Loucy (cell line): ENCODE results near the gene CDV3.

Source experiments
- H2AFZ ChIP-seq: fragments of 200-600 bp; sonication (generic); 2 replicates; pipeline ENCODE4 v1.6.0; 2016; ENCODE audit warnings: antibody characterized with exemption, mild to moderate bottlenecking, low read length, moderate library complexity
- H3F3A ChIP-seq: fragments of 200-600 bp; 2 replicates; pipeline ENCODE4 v1.6.0; 2016; ENCODE audit warnings: antibody characterized with exemption, low read depth, mild to moderate bottlenecking
- H3K27me3 ChIP-seq: fragments of 200-600 bp; sonication (generic); 2 replicates; pipeline ENCODE4 v1.6.1; 2014; ENCODE audit warnings: low read length, mild to moderate bottlenecking; ENCODE audit not compliant: insufficient read depth, poor library complexity, severe bottlenecking
- H3K36me3 ChIP-seq: fragments of 200-600 bp; sonication (generic); 2 replicates; pipeline ENCODE4 v1.6.1; 2016; ENCODE audit warnings: low read length; ENCODE audit not compliant: insufficient read depth
- H3K4me1 ChIP-seq: fragments of 200-600 bp; sonication (generic); 2 replicates; pipeline ENCODE4 v1.5.1; 2014; ENCODE audit warnings: low read length, mild to moderate bottlenecking; ENCODE audit not compliant: insufficient read depth, poor library complexity, severe bottlenecking
- H3K4me2 ChIP-seq: fragments of 200-600 bp; sonication (generic); 2 replicates; pipeline ENCODE4 v1.6.0; 2014; ENCODE audit warnings: antibody characterized with exemption, low read length, low read depth, mild to moderate bottlenecking; ENCODE audit not compliant: poor library complexity, severe bottlenecking
- H3K4me3 ChIP-seq: fragments of 200-600 bp; sonication (generic); 2 replicates; pipeline ENCODE4 v1.5.1; 2014; ENCODE audit warnings: low read length, mild to moderate bottlenecking, mixed read lengths; ENCODE audit not compliant: poor library complexity, severe bottlenecking
- H3K79me2 ChIP-seq: fragments of 200-600 bp; sonication (generic); 2 replicates; pipeline ENCODE4 v1.6.1; 2014; ENCODE audit warnings: low read length; ENCODE audit not compliant: insufficient read depth
- H3K9ac ChIP-seq: fragments of 200-600 bp; sonication (generic); 2 replicates; pipeline ENCODE4 v1.6.0; 2014; ENCODE audit warnings: mild to moderate bottlenecking, low read depth, low read length, moderate library complexity; ENCODE audit not compliant: poor library complexity, severe bottlenecking
- H3K9me2 ChIP-seq: fragments of 200-600 bp; sonication (generic); replicated peaks from 2 replicates; pipeline ENCODE4 v1.6.1; 2016; ENCODE audit warnings: low read depth, low read length, mixed read lengths
- H3K9me3 ChIP-seq: fragments of 200-600 bp; sonication (generic); 2 replicates; pipeline ENCODE4 v1.6.1; 2014; ENCODE audit warnings: mild to moderate bottlenecking, antibody characterized with exemption, low read length, low read depth; ENCODE audit not compliant: insufficient read depth
- H4K20me1 ChIP-seq: fragments of 200-600 bp; sonication (generic); 2 replicates; pipeline ENCODE4 v1.6.0; 2014; ENCODE audit warnings: antibody characterized with exemption, low read length, mild to moderate bottlenecking; ENCODE audit not compliant: insufficient read depth, poor library complexity, severe bottlenecking
- CTCF ChIP-seq: fragments of 200-600 bp; sonication (generic); conservative IDR thresholded peaks from 2 replicates; pipeline ENCODE4 v1.5.1; 2014; ENCODE audit warnings: mild to moderate bottlenecking, antibody characterized with exemption, low read length
- EZH2phosphoT487 ChIP-seq: fragments of 200-600 bp; IDR thresholded peaks from 2 replicates; pipeline ENCODE4 v1.6.1; 2018; ENCODE audit warnings: antibody characterized with exemption, mild to moderate bottlenecking, moderate library complexity, borderline replicate concordance

CDV3 gene

GRCh38 chr3:133563816-133564215 is 9.7 kb upstream of the CDV3 start:
- Histone ChIP-seq H3K4me3 (no peak overlapping the region), H2AFZ (no peak overlapping the region), H3K4me1 (no peaks in the 10 kb centered on the region), H3K9me2 (no peaks in the 10 kb centered on the region), H3K9ac (no peak overlapping the region), H3F3A (no peaks in the 10 kb centered on the region), H3K9me3 (no peaks in the 10 kb centered on the region), H3K27me3 (no peaks in the 10 kb centered on the region), H3K36me3 (no peaks in the 10 kb centered on the region), H4K20me1 (no peaks in the 10 kb centered on the region), H3K79me2 (no peaks in the 10 kb centered on the region), H3K4me2 (no peak overlapping the region)
- no peak for TF ChIP-seq EZH2phosphoT487
- no peak for TF ChIP-seq CTCF

GRCh38 chr3:133568294-133569014 is 5.0 kb upstream of the CDV3 start:
- Histone ChIP-seq H3K9ac (no peak overlapping the region), H3F3A (peaks cover 13% of the 10 kb centered on the region), H4K20me1 (no peaks in the 10 kb centered on the region), H3K4me2 (no peak overlapping the region), H3K79me2 (no peaks in the 10 kb centered on the region), H3K4me3 (no peak overlapping the region), H3K36me3 (no peaks in the 10 kb centered on the region), H3K27me3 (no peaks in the 10 kb centered on the region), H3K9me3 (no peaks in the 10 kb centered on the region), H3K4me1 (peaks cover 21% of the 10 kb centered on the region), H2AFZ (no peak overlapping the region), H3K9me2 (no peaks in the 10 kb centered on the region)
- TF ChIP-seq EZH2phosphoT487 (no peak), CTCF (no peak)

GRCh38 chr3:133570139-133570936 is 3.1 kb upstream of the CDV3 start:
- H3K4me3 ChIP-seq = no peak overlapping the region
- no peaks in the 10 kb centered on the region for H3K9me3 ChIP-seq
- H3K27me3 ChIP-seq = no peaks in the 10 kb centered on the region
- no peak overlapping the region for H3K4me2 ChIP-seq
- H4K20me1 ChIP-seq = peaks cover 10% of the 10 kb centered on the region
- H3K9me2 ChIP-seq = no peaks in the 10 kb centered on the region
- H3K36me3 ChIP-seq = no peaks in the 10 kb centered on the region
- no peak overlapping the region for H2AFZ ChIP-seq
- H3F3A ChIP-seq = peaks cover 13% of the 10 kb centered on the region
- TF ChIP-seq EZH2phosphoT487 (no peak), CTCF (no peak)
- H3K4me1 ChIP-seq = peaks cover 28% of the 10 kb centered on the region
- H3K79me2 ChIP-seq = peaks cover 11% of the 10 kb centered on the region
- no peak overlapping the region for H3K9ac ChIP-seq
